H9 (cell line): Measurements from ENCODE around the gene TEX11. TPM values are rescaled to one million over a fixed set of nuclear protein-coding genes. Genes with fewer than 3 reads are reported as not detected.

ENCODE experiments used
- DNase-seq: peaks from one replicate; pipeline ENCODE4 v3.0.0-alpha.2; 2017
- H2AFZ ChIP-seq: one replicate; pipeline ENCODE4 v1.6.1; 2013; ENCODE audit warnings: mild to moderate bottlenecking, low read length, control low read depth, moderate library complexity
- H2AK5ac ChIP-seq: 2 replicates; pipeline ENCODE4 v1.6.1; 2013; ENCODE audit warnings: low read length, control low read depth, mixed read lengths; ENCODE audit not compliant: insufficient read length
- H2BK120ac ChIP-seq: one replicate; pipeline ENCODE4 v1.6.1; 2013; ENCODE audit warnings: low read depth, mild to moderate bottlenecking, low read length, control low read depth, inconsistent platforms; ENCODE audit not compliant: poor library complexity, severe bottlenecking
- H2BK12ac ChIP-seq: 2 replicates; pipeline ENCODE4 v1.6.1; 2013; ENCODE audit warnings: low read length, control low read depth, mixed read lengths, low read depth; ENCODE audit not compliant: insufficient read length
- H2BK15ac ChIP-seq: 2 replicates; pipeline ENCODE4 v1.6.1; 2013; ENCODE audit warnings: low read depth, low read length, control low read depth
- H2BK20ac ChIP-seq: one replicate; pipeline ENCODE4 v1.6.1; 2013; ENCODE audit warnings: low read depth, mild to moderate bottlenecking, low read length, control low read depth, inconsistent platforms; ENCODE audit not compliant: poor library complexity, severe bottlenecking
- H2BK5ac ChIP-seq: 2 replicates; pipeline ENCODE4 v1.6.1; 2013; ENCODE audit warnings: low read length, control low read depth, mixed read lengths; ENCODE audit not compliant: insufficient read length
- H3K14ac ChIP-seq: 2 replicates; pipeline ENCODE4 v1.6.1; 2013; ENCODE audit warnings: low read length, control low read depth; ENCODE audit not compliant: insufficient read depth
- H3K18ac ChIP-seq: 2 replicates; pipeline ENCODE4 v1.6.1; 2013; ENCODE audit warnings: low read depth, mild to moderate bottlenecking, mixed read lengths, low read length, control low read depth; ENCODE audit not compliant: insufficient read length
- H3K23ac ChIP-seq: 2 replicates; pipeline ENCODE4 v1.6.1; 2013; ENCODE audit warnings: low read length, control low read depth, mixed read lengths, low read depth; ENCODE audit not compliant: insufficient read length
- H3K23me2 ChIP-seq: 2 replicates; pipeline ENCODE4 v1.6.1; 2013; ENCODE audit warnings: low read depth, mild to moderate bottlenecking, mixed read lengths, low read length, control low read depth; ENCODE audit not compliant: insufficient read length, poor library complexity, severe bottlenecking
- H3K27ac ChIP-seq: 2 replicates; pipeline ENCODE4 v1.5.1; 2013; ENCODE audit warnings: low read length, control low read depth, mixed read lengths, low read depth; ENCODE audit not compliant: insufficient read length
- H3K27me3 ChIP-seq: 2 replicates; pipeline ENCODE4 v1.6.1; 2013; ENCODE audit warnings: low read length, control low read depth, inconsistent platforms; ENCODE audit not compliant: insufficient read depth
- H3K4ac ChIP-seq: 2 replicates; pipeline ENCODE4 v1.6.1; 2013; ENCODE audit warnings: low read depth, mild to moderate bottlenecking, control low read depth, inconsistent platforms, low read length, moderate library complexity
- H3K4me1 ChIP-seq: 2 replicates; pipeline ENCODE4 v1.6.1; 2013; ENCODE audit warnings: low read length, control low read depth, inconsistent platforms; ENCODE audit not compliant: insufficient read depth
- H3K4me2 ChIP-seq: 2 replicates; pipeline ENCODE4 v1.6.1; 2013; ENCODE audit warnings: low read length, control low read depth, mixed read lengths; ENCODE audit not compliant: insufficient read length, insufficient read depth
- H3K56ac ChIP-seq: 2 replicates; pipeline ENCODE4 v1.6.1; 2013; ENCODE audit warnings: low read depth, mild to moderate bottlenecking, mixed read lengths, low read length, control low read depth; ENCODE audit not compliant: insufficient read length
- H3K79me1 ChIP-seq: 2 replicates; pipeline ENCODE4 v1.6.1; 2013; ENCODE audit warnings: low read depth, mild to moderate bottlenecking, moderate library complexity, low read length, control low read depth, inconsistent platforms; ENCODE audit not compliant: insufficient read depth, poor library complexity, severe bottlenecking
- H3K79me2 ChIP-seq: 2 replicates; pipeline ENCODE4 v1.6.1; 2013; ENCODE audit warnings: low read length, control low read depth, inconsistent platforms; ENCODE audit not compliant: insufficient read depth
- H3K9ac ChIP-seq: 2 replicates; pipeline ENCODE4 v1.6.1; 2013; ENCODE audit warnings: low read length, control low read depth, mixed read lengths; ENCODE audit not compliant: insufficient read length; ENCODE audit errors: extremely low read depth
- H3K9me3 ChIP-seq: one replicate; pipeline ENCODE4 v1.6.1; 2013; ENCODE audit warnings: low read depth, low read length, inconsistent platforms; ENCODE audit not compliant: control insufficient read depth
- H3T11ph ChIP-seq: one replicate; pipeline ENCODE4 v1.6.1; 2013; ENCODE audit warnings: mild to moderate bottlenecking, low read length, control low read depth, inconsistent platforms
- H4K20me1 ChIP-seq: one replicate; pipeline ENCODE4 v1.6.1; 2013; ENCODE audit not compliant: control insufficient read depth, insufficient read length, insufficient read depth
- H4K5ac ChIP-seq: 2 replicates; pipeline ENCODE4 v1.6.1; 2013; ENCODE audit warnings: low read depth, mild to moderate bottlenecking, mixed read lengths, low read length, control low read depth; ENCODE audit not compliant: insufficient read length
- H4K8ac ChIP-seq: replicated peaks from 2 replicates; pipeline ENCODE4 v1.6.1; 2013; ENCODE audit warnings: low read length, control low read depth, mixed read lengths, low read depth; ENCODE audit not compliant: insufficient read length
- H4K91ac ChIP-seq: 2 replicates; pipeline ENCODE4 v1.6.1; 2013; ENCODE audit warnings: low read depth, mild to moderate bottlenecking, moderate library complexity, mixed read lengths, low read length, control low read depth; ENCODE audit not compliant: insufficient read length
- H3K27ac Mint-ChIP-seq, 3 experiments: 2 replicates in 2 of 3; 3 replicates in 1 of 3; pipeline ENCODE4 v1.8.0; 2020 to 2021; ENCODE audit warnings: mixed read lengths in 3 of 3, mild to moderate bottlenecking in 1 of 3, moderate library complexity in 1 of 3
- H3K27me3 Mint-ChIP-seq: 2 replicates; pipeline ENCODE4 v1.8.0; 2021; ENCODE audit warnings: low read depth, mild to moderate bottlenecking, moderate library complexity, mixed read lengths
- H3K36me3 Mint-ChIP-seq, 3 experiments: 2 replicates in 2 of 3; 3 replicates in 1 of 3; pipeline ENCODE4 v1.8.0; 2020 to 2021; ENCODE audit warnings: low read depth in 3 of 3, mixed read lengths in 3 of 3; ENCODE audit not compliant: insufficient read depth in 1 of 3
- H3K4me1 Mint-ChIP-seq, 2 experiments: 2 replicates each; pipeline ENCODE4 v1.8.0; 2020; ENCODE audit warnings: mixed read lengths in 2 of 2
- H3K4me3 Mint-ChIP-seq, 2 experiments: 2 replicates in 1 of 2; 3 replicates in 1 of 2; pipeline ENCODE4 v1.8.0; 2020 to 2021; ENCODE audit warnings: mild to moderate bottlenecking in 2 of 2, mixed read lengths in 2 of 2, moderate library complexity in 1 of 2
- H3K9me3 Mint-ChIP-seq, 2 experiments: 2 replicates in 1 of 2; 3 replicates in 1 of 2; pipeline ENCODE4 v1.8.0; 2020; ENCODE audit warnings: mild to moderate bottlenecking in 2 of 2, mixed read lengths in 2 of 2, moderate library complexity in 1 of 2
- CTCF ChIP-seq: fragments of 200-600 bp; sonication (generic); conservative IDR thresholded peaks from 3 replicates; pipeline ENCODE4 v1.8.0; 2021; ENCODE audit warnings: antibody characterized with exemption, mild to moderate bottlenecking
- WGBS: extraction: QIAGEN DNeasy Blood & Tissue Kit; methylation state at CpG from one replicate; pipeline ENCODE4 v1.1.7; 2013; ENCODE audit warnings: missing lambda C conversion rate, low lambda C conversion rate, mixed read lengths; ENCODE audit not compliant: insufficient read length; ENCODE audit errors: extremely low coverage; 5-methylcytosine and 5-hydroxymethylcytosine counted together
- total RNA-seq: library from RNA; stranded (reverse); gene quantifications from 2 replicates; pipeline ENCODE4 v1.2.1, GENCODE V29; 2021

TEX11 gene
- total RNA-seq, 1 experiment from 2014 or later: 0.22 TPM

- H3K27ac Mint-ChIP-seq: no peak overlapping the region
- no peak overlapping the region for H3K4ac ChIP-seq
- H2BK15ac ChIP-seq: no peak overlapping the region
- H3K18ac ChIP-seq: no peak overlapping the region
- no peak overlapping the region for H3K4me2 ChIP-seq
- no peak overlapping the region for H3K4me3 Mint-ChIP-seq
- no peak overlapping the region for H4K91ac ChIP-seq
- H3K4me1 ChIP-seq: no peaks in the 10 kb centered on the region
- H4K8ac ChIP-seq: no peak overlapping the region
- no peak overlapping the region for H2BK20ac ChIP-seq
- no peak overlapping the region for H2BK5ac ChIP-seq
- no peak overlapping the region for H3K9ac ChIP-seq
- H3K36me3 Mint-ChIP-seq: no peaks in the 10 kb centered on the region
- H3K79me2 ChIP-seq: no peaks in the 10 kb centered on the region
- H3K4me1 Mint-ChIP-seq: no peaks in the 10 kb centered on the region
- no peaks in the 10 kb centered on the region for H4K20me1 ChIP-seq
- H2AK5ac ChIP-seq: no peak overlapping the region
- no peak overlapping the region for H3T11ph ChIP-seq
- TF ChIP-seq CTCF: no peak
- no peak overlapping the region for H3K14ac ChIP-seq
- H3K23me2 ChIP-seq: no peaks in the 10 kb centered on the region
- no peak overlapping the region for H2AFZ ChIP-seq
- no peak overlapping the region for H3K23ac ChIP-seq
- no peak overlapping the region for H2BK12ac ChIP-seq
- no CpG with 5 or more reads among the region's 5 CpGs for WGBS
- H3K9me3 Mint-ChIP-seq: peaks cover 40 to 64% of the 10 kb centered on the region in 2 experiments
- H3K27me3 ChIP-seq: no peaks in the 10 kb centered on the region
- DNase-seq: no peak
- H3K56ac ChIP-seq: no peak overlapping the region
- H4K5ac ChIP-seq: no peak overlapping the region
- no peaks in the 10 kb centered on the region for H3K79me1 ChIP-seq
- H3K9me3 ChIP-seq: peaks cover 11% of the 10 kb centered on the region
- H2BK120ac ChIP-seq: no peak overlapping the region
- H3K27ac ChIP-seq: no peak overlapping the region
- H3K27me3 Mint-ChIP-seq: no peaks in the 10 kb centered on the region; the same call in 1 of the 2 replicates
These were observed 353.6 kb downstream of the TEX11 start for GRCh38 chrX:70554948-70555347.
